Neural cell (in vitro differentiated cells): ENCODE measurements around the gene APOBEC3F. TPM values are rescaled to one million over a fixed set of nuclear protein-coding genes. Genes with fewer than 3 reads are reported as not detected.
"Not testable (repeated sequence)": the region's sequence is repeated elsewhere in the genome, so short reads cannot be mapped to it uniquely, and the experiment has no call there.

ENCODE experiments used
- H2AFZ ChIP-seq: fragments of 200-600, 300-800 bp; sonication (generic), shearing (Covaris generic); 2 replicates; pipeline ENCODE4 v1.6.0; 2014; ENCODE audit warnings: low read depth, mild to moderate bottlenecking, antibody characterized with exemption, low read length, moderate library complexity
- H3F3A ChIP-seq: fragments of 200-600 bp; shearing (Covaris generic); 2 replicates; pipeline ENCODE4 v1.6.1; 2016; ENCODE audit warnings: mild to moderate bottlenecking, moderate library complexity, mixed read lengths, antibody characterized with exemption, low read length; ENCODE audit not compliant: insufficient read depth, poor library complexity, severe bottlenecking
- H3K27ac ChIP-seq: fragments of 200-600, 300-800 bp; sonication (generic), shearing (Covaris generic); 2 replicates; pipeline ENCODE4 v1.5.1; 2014; ENCODE audit warnings: mild to moderate bottlenecking, low read length, moderate library complexity
- H3K27me3 ChIP-seq: fragments of 300-800, 200-600 bp; sonication (generic), shearing (Covaris generic); 2 replicates; pipeline ENCODE4 v1.6.0; 2014; ENCODE audit warnings: mild to moderate bottlenecking, low read depth, low read length, moderate library complexity; ENCODE audit not compliant: insufficient read depth
- H3K36me3 ChIP-seq: fragments of 300-800, 200-600 bp; sonication (generic), shearing (Covaris generic); 2 replicates; pipeline ENCODE4 v1.5.1; 2014; ENCODE audit warnings: mild to moderate bottlenecking, antibody characterized with exemption, low read length, moderate library complexity; ENCODE audit not compliant: insufficient read depth
- H3K4me2 ChIP-seq: fragments of 300-800, 200-600 bp; sonication (generic), shearing (Covaris generic); 2 replicates; pipeline ENCODE4 v1.6.0; 2014; ENCODE audit warnings: mild to moderate bottlenecking, low read length
- H3K4me3 ChIP-seq: fragments of 300-800, 200-600 bp; sonication (generic), shearing (Covaris generic); 2 replicates; pipeline ENCODE4 v1.5.1; 2014; ENCODE audit warnings: mild to moderate bottlenecking, low read length, moderate library complexity
- H3K79me2 ChIP-seq: fragments of 200-600 bp; shearing (Covaris generic); replicated peaks from 2 replicates; pipeline ENCODE4 v1.6.0; 2014; ENCODE audit warnings: mild to moderate bottlenecking, low read length, moderate library complexity; ENCODE audit not compliant: insufficient read depth
- H3K9ac ChIP-seq: fragments of 300-800, 200-600 bp; sonication (generic), shearing (Covaris generic); 2 replicates; pipeline ENCODE4 v1.6.1; 2016; ENCODE audit warnings: mild to moderate bottlenecking, low read length, mixed read lengths
- H3K9me2 ChIP-seq: fragments of 200-600 bp; shearing (Covaris generic); 2 replicates; pipeline ENCODE4 v1.6.1; 2016; ENCODE audit warnings: mild to moderate bottlenecking, low read length, mixed read lengths; ENCODE audit not compliant: insufficient read depth
- H3K9me3 ChIP-seq: fragments of 200-600, 300-800 bp; sonication (generic), shearing (Covaris generic); 2 replicates; pipeline ENCODE4 v1.6.1; 2016; ENCODE audit warnings: mild to moderate bottlenecking, mixed run types, low read length, moderate library complexity, mixed read lengths
- H4K20me1 ChIP-seq: fragments of 200-600 bp; shearing (Covaris generic); 2 replicates; pipeline ENCODE4 v1.6.1; 2016; ENCODE audit warnings: mild to moderate bottlenecking, mixed run types; ENCODE audit not compliant: insufficient read depth
- EP300 ChIP-seq: fragments of 450-650 bp; conservative IDR thresholded peaks from 2 replicates; pipeline ENCODE4 v1.6.1; 2014; ENCODE audit warnings: antibody characterized with exemption, mild to moderate bottlenecking, moderate library complexity; ENCODE audit not compliant: poor library complexity, severe bottlenecking
- EZH2 ChIP-seq: fragments of 200-600, 300-800 bp; shearing (Covaris generic), sonication (generic); IDR thresholded peaks from 2 replicates; pipeline ENCODE4 v1.6.1; 2014; ENCODE audit warnings: antibody characterized with exemption, low read length, borderline replicate concordance, mild to moderate bottlenecking; ENCODE audit not compliant: insufficient read depth, poor library complexity, severe bottlenecking
- MXI1 ChIP-seq: fragments of 450-650 bp; conservative IDR thresholded peaks from 2 replicates; pipeline ENCODE4 v1.6.1; 2014; ENCODE audit warnings: antibody characterized with exemption, mild to moderate bottlenecking; ENCODE audit not compliant: poor library complexity, severe bottlenecking
- POLR2AphosphoS5 ChIP-seq: IDR thresholded peaks from 2 replicates; pipeline ENCODE4 v1.6.1; 2012
- RAD21 ChIP-seq: fragments of 450-650 bp; conservative IDR thresholded peaks from 2 replicates; pipeline ENCODE4 v1.6.1; 2014; ENCODE audit warnings: antibody characterized with exemption, mild to moderate bottlenecking, moderate library complexity
- SMC3 ChIP-seq: fragments of 450-650 bp; conservative IDR thresholded peaks from 2 replicates; pipeline ENCODE4 v1.6.1; 2014; ENCODE audit warnings: antibody characterized with exemption, mild to moderate bottlenecking, moderate library complexity; ENCODE audit not compliant: poor library complexity
- TAF1 ChIP-seq: IDR thresholded peaks from 2 replicates; pipeline ENCODE4 v1.6.1; 2012; ENCODE audit warnings: low read depth
- polyA plus RNA-seq: library from polyadenylated mRNA; depleted of rRNA; stranded (reverse); fragments of >200 nt; gene quantifications from 2 replicates; pipeline ENCODE4 v1.2.3, GENCODE V29; 2014
- TF ChIP-seq, protein P1 (sequence below): IDR thresholded peaks from 2 replicates; pipeline ENCODE4 v1.6.1; 2012; ENCODE audit warnings: borderline replicate concordance
- TF ChIP-seq, protein P2 (sequence below): fragments of 450-650 bp; IDR thresholded peaks from 2 replicates; pipeline ENCODE4 v1.5.1; 2014; ENCODE audit warnings: antibody characterized with exemption, mild to moderate bottlenecking, moderate library complexity; ENCODE audit not compliant: poor library complexity, severe bottlenecking

The APOBEC3F gene
- polyA plus RNA-seq, 1 donor from 2014 or later: not detected

DNA sequence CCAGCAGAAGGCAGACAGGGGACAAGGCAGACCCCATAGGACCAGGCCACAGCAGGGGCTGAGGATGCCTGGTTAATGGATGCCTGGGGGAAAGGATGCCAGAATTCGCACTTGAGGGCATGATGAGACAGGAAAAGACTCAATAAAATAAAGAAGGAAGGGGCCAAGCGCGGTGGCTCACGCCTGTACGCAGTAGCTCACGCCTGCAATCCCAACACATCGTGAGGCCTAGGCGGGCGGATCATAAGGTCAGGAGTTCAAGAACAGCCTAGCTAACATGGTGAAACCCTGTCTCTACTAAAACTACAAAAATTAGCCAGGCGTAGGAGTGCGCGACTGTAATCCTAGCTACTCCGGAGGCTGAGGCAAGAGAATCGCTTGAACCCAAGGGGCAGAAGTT lies 10.0 kb upstream of the APOBEC3F start:
- TF ChIP-seq POLR2AphosphoS5 (no peak), TAF1 (no peak), MXI1 (no peak), RAD21 (no peak), EP300 (no peak), EZH2 (no peak), SMC3 (no peak)
- TF ChIP-seq, protein P1, sequence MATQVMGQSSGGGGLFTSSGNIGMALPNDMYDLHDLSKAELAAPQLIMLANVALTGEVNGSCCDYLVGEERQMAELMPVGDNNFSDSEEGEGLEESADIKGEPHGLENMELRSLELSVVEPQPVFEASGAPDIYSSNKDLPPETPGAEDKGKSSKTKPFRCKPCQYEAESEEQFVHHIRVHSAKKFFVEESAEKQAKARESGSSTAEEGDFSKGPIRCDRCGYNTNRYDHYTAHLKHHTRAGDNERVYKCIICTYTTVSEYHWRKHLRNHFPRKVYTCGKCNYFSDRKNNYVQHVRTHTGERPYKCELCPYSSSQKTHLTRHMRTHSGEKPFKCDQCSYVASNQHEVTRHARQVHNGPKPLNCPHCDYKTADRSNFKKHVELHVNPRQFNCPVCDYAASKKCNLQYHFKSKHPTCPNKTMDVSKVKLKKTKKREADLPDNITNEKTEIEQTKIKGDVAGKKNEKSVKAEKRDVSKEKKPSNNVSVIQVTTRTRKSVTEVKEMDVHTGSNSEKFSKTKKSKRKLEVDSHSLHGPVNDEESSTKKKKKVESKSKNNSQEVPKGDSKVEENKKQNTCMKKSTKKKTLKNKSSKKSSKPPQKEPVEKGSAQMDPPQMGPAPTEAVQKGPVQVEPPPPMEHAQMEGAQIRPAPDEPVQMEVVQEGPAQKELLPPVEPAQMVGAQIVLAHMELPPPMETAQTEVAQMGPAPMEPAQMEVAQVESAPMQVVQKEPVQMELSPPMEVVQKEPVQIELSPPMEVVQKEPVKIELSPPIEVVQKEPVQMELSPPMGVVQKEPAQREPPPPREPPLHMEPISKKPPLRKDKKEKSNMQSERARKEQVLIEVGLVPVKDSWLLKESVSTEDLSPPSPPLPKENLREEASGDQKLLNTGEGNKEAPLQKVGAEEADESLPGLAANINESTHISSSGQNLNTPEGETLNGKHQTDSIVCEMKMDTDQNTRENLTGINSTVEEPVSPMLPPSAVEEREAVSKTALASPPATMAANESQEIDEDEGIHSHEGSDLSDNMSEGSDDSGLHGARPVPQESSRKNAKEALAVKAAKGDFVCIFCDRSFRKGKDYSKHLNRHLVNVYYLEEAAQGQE: no peak
- TF ChIP-seq, protein P2, sequence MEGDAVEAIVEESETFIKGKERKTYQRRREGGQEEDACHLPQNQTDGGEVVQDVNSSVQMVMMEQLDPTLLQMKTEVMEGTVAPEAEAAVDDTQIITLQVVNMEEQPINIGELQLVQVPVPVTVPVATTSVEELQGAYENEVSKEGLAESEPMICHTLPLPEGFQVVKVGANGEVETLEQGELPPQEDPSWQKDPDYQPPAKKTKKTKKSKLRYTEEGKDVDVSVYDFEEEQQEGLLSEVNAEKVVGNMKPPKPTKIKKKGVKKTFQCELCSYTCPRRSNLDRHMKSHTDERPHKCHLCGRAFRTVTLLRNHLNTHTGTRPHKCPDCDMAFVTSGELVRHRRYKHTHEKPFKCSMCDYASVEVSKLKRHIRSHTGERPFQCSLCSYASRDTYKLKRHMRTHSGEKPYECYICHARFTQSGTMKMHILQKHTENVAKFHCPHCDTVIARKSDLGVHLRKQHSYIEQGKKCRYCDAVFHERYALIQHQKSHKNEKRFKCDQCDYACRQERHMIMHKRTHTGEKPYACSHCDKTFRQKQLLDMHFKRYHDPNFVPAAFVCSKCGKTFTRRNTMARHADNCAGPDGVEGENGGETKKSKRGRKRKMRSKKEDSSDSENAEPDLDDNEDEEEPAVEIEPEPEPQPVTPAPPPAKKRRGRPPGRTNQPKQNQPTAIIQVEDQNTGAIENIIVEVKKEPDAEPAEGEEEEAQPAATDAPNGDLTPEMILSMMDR: no peak
- no peak overlapping the region for H3K27ac ChIP-seq
- no peaks in the 10 kb centered on the region for H3K79me2 ChIP-seq
- H2AFZ ChIP-seq: no peak overlapping the region
- H4K20me1 ChIP-seq: no peaks in the 10 kb centered on the region
- H3K9ac ChIP-seq: no peak overlapping the region
- H3K27me3 ChIP-seq: no peaks in the 10 kb centered on the region
- no peaks in the 10 kb centered on the region for H3K9me3 ChIP-seq
- no peaks in the 10 kb centered on the region for H3K36me3 ChIP-seq
- no peaks in the 10 kb centered on the region for H3F3A ChIP-seq
- no peak overlapping the region for H3K4me3 ChIP-seq
- H3K4me2 ChIP-seq: no peak overlapping the region
- no peaks in the 10 kb centered on the region for H3K9me2 ChIP-seq

DNA sequence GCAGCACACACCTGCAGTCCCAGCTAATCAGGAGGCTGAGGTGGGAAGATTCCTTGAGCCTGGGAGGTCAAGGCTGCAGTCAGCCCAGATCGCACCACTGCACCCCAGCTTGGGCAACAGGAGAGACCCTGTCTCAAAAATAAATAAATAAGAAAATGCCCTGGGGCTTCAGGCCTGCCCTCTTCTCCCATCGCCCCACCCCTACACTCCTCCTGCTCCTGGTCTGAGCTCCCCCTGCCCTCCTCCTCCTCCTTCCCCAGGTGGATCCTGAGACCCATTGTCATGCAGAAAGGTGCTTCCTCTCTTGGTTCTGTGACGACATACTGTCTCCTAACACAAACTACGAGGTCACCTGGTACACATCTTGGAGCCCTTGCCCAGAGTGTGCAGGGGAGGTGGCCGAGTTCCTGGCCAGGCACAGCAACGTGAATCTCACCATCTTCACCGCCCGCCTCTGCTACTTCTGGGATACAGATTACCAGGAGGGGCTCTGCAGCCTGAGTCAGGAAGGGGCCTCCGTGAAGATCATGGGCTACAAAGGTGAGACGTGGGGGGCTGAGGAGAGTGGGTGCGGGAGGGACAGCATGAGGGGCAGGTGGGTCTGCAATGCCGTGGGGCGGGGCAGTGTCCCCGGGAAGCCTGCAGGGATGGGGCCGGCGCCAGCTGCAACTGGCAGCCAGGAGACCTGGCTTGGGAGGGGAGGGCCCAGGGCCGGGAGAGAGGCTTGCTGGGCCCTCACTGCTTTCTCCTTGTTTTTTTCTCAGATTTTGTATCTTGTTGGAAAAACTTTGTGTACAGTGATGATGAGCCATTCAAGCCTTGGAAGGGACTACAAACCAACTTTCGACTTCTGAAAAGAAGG lies 9.0 kb upstream of the APOBEC3F start:
- not testable (repeated sequence) for H3K27me3 ChIP-seq, H3K4me2 ChIP-seq, H3K9me3 ChIP-seq, H3K36me3 ChIP-seq, H3K27ac ChIP-seq, H3K79me2 ChIP-seq, H4K20me1 ChIP-seq, H3F3A ChIP-seq, H3K4me3 ChIP-seq, H3K9me2 ChIP-seq, H3K9ac ChIP-seq, H2AFZ ChIP-seq

DNA sequence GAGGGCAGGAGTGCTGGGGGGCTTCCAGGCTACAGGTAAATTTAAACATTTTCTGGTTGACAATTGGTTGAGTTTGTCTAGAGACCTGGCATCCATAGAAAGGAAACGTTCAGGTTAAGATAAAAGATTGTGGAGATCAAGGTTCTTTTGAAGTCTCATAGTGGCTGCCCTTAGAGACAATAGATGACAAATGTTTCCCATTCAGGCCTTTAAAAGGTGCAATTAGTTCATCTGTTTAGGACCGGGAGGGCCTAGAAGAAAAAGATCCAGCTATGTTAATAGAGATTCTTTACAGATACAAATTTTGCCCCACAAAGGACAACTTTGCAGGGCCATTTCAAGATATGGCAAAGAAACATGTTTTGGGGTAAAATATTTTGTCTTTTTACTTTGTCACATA lies 3.6 kb upstream of the APOBEC3F start:
- H3K27ac ChIP-seq, H3K9me2 ChIP-seq, H3F3A ChIP-seq, H3K4me2 ChIP-seq, H3K9ac ChIP-seq, H3K79me2 ChIP-seq, H3K9me3 ChIP-seq, H3K4me3 ChIP-seq, H2AFZ ChIP-seq, H4K20me1 ChIP-seq, H3K36me3 ChIP-seq, H3K27me3 ChIP-seq: not testable (repeated sequence)
